Astrocyte (in vitro differentiated cells and primary cell): ENCODE results near the gene TBX2. TPM values are rescaled to one million over a fixed set of nuclear protein-coding genes. Genes with fewer than 3 reads are reported as not detected.

Experiments
- DNase-seq: peaks from one replicate; pipeline ENCODE4 v3.0.0-alpha.2; 2010; ENCODE audit warnings: low read depth
- FAIRE-seq: peaks from 2 replicates; lab custom pipeline; 2011; peaks lifted over from hg19 to GRCh38; lab: Jason Lieb, UNC
- H2AFZ ChIP-seq: 2 replicates; pipeline ENCODE4 v1.6.0; 2012; ENCODE audit warnings: low read depth, low read length, inconsistent platforms
- H3K27ac ChIP-seq: 2 replicates; pipeline ENCODE4 v1.5.1; 2011; ENCODE audit warnings: low read depth, low read length, inconsistent platforms
- H3K27me3 ChIP-seq: 2 replicates; pipeline ENCODE4 v1.6.0; 2011; ENCODE audit warnings: low read length, inconsistent platforms; ENCODE audit not compliant: insufficient read depth
- H3K36me3 ChIP-seq: 2 replicates; pipeline ENCODE4 v1.5.1; 2011; ENCODE audit warnings: low read length, inconsistent platforms; ENCODE audit not compliant: insufficient read depth
- H3K4me1 ChIP-seq: 2 replicates; pipeline ENCODE4 v1.5.1; 2011; ENCODE audit warnings: low read length, inconsistent platforms; ENCODE audit not compliant: insufficient read depth
- H3K4me2 ChIP-seq: 2 replicates; pipeline ENCODE4 v1.6.0; 2012; ENCODE audit warnings: low read length, inconsistent platforms
- H3K4me3 ChIP-seq: 2 replicates; pipeline ENCODE4 v1.5.1; 2011; ENCODE audit warnings: low read depth, mild to moderate bottlenecking, low read length, inconsistent platforms; ENCODE audit not compliant: insufficient read depth
- H3K79me2 ChIP-seq: 2 replicates; pipeline ENCODE4 v1.6.0; 2012; ENCODE audit warnings: mild to moderate bottlenecking, low read length, inconsistent platforms; ENCODE audit not compliant: insufficient read depth
- H3K9ac ChIP-seq: 2 replicates; pipeline ENCODE4 v1.6.0; 2012; ENCODE audit warnings: mild to moderate bottlenecking, low read length, inconsistent platforms
- H3K9me3 ChIP-seq: 2 replicates; pipeline ENCODE4 v1.5.1; 2012; ENCODE audit warnings: low read depth, mild to moderate bottlenecking, low read length, inconsistent platforms; ENCODE audit not compliant: insufficient read depth
- H4K20me1 ChIP-seq: 2 replicates; pipeline ENCODE4 v1.6.0; 2012; ENCODE audit warnings: low read length, inconsistent platforms; ENCODE audit not compliant: insufficient read depth
- H3K27ac Mint-ChIP-seq: one replicate; pipeline ENCODE4 v1.8.0; 2021; ENCODE audit warnings: mild to moderate bottlenecking, mixed read lengths; ENCODE audit not compliant: unreplicated experiment
- H3K27me3 Mint-ChIP-seq: one replicate; pipeline ENCODE4 v1.8.0; 2021; ENCODE audit warnings: low read depth, mixed read lengths; ENCODE audit not compliant: unreplicated experiment
- H3K36me3 Mint-ChIP-seq: one replicate; pipeline ENCODE4 v1.8.0; 2021; ENCODE audit warnings: low read depth, mixed read lengths; ENCODE audit not compliant: unreplicated experiment
- H3K4me1 Mint-ChIP-seq: one replicate; pipeline ENCODE4 v1.8.0; 2021; ENCODE audit warnings: low read depth, mixed read lengths; ENCODE audit not compliant: unreplicated experiment
- H3K4me3 Mint-ChIP-seq: one replicate; pipeline ENCODE4 v1.8.0; 2021; ENCODE audit warnings: mild to moderate bottlenecking, moderate library complexity, mixed read lengths; ENCODE audit not compliant: unreplicated experiment
- H3K9me3 Mint-ChIP-seq: one replicate; pipeline ENCODE4 v1.8.0; 2021; ENCODE audit warnings: mild to moderate bottlenecking, mixed read lengths; ENCODE audit not compliant: unreplicated experiment
- EZH2 ChIP-seq: IDR thresholded peaks from 2 replicates; pipeline ENCODE4 v1.6.1; 2012; ENCODE audit warnings: mild to moderate bottlenecking, low read length, inconsistent platforms; ENCODE audit not compliant: insufficient read depth
- total RNA-seq: library from RNA; stranded (reverse); gene quantifications from 2 replicates; pipeline ENCODE4 v1.2.1, GENCODE V29; 2021
- TF ChIP-seq, protein P1 (sequence below): IDR thresholded peaks from 2 replicates; pipeline ENCODE4 v1.5.1; 2011; ENCODE audit warnings: low read depth, mild to moderate bottlenecking, inconsistent platforms, low read length, moderate library complexity; ENCODE audit not compliant: insufficient read depth

Gene TBX2
- total RNA-seq, 1 donor from 2014 or later = 0.50 TPM

DNA sequence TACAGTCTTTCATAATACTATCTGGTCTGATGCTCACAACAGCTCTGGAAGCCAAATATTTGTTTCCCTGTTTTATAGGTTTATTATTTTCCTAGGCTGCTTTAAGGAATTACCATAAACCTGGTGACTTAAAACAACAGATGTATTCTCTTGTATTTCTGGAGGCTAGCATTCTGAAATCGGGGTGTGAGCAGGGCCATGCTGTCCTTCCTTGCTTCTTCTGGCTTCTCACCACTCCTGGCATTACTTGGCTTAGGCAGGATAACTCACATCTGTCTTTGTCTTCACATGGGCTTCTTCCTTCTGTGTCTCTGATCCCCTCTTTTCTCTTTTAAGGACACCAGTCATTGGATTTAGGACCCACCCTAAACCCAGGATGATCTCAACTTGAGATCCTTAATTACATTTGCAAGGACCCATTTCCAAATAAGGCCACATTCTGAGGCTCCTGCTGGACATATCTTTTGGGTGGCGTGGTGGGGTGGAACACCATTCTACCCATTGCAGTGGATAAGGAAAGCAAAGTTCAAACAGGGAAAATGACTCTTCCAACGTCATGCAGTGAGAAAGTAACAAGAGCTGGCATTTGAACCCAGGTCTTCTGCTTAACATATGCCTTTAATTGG is 39.2 kb upstream of the TBX2 start:
- no peak for DNase-seq
- Histone ChIP-seq H3K9ac (no peak overlapping the region), H3K4me1 (no peaks in the 10 kb centered on the region), H3K36me3 (no peaks in the 10 kb centered on the region), H3K9me3 (no peaks in the 10 kb centered on the region), H3K79me2 (no peaks in the 10 kb centered on the region), H2AFZ (no peak overlapping the region), H3K4me3 (no peak overlapping the region), H3K4me2 (no peak overlapping the region), H3K27me3 (no peaks in the 10 kb centered on the region), H4K20me1 (no peaks in the 10 kb centered on the region), H3K27ac (no peak overlapping the region)
- H3K27ac Mint-ChIP-seq = no peak overlapping the region
- FAIRE-seq = no peak
- peaks cover 3% of the 10 kb centered on the region for H3K36me3 Mint-ChIP-seq
- no peak for TF ChIP-seq EZH2
- TF ChIP-seq, protein P1, sequence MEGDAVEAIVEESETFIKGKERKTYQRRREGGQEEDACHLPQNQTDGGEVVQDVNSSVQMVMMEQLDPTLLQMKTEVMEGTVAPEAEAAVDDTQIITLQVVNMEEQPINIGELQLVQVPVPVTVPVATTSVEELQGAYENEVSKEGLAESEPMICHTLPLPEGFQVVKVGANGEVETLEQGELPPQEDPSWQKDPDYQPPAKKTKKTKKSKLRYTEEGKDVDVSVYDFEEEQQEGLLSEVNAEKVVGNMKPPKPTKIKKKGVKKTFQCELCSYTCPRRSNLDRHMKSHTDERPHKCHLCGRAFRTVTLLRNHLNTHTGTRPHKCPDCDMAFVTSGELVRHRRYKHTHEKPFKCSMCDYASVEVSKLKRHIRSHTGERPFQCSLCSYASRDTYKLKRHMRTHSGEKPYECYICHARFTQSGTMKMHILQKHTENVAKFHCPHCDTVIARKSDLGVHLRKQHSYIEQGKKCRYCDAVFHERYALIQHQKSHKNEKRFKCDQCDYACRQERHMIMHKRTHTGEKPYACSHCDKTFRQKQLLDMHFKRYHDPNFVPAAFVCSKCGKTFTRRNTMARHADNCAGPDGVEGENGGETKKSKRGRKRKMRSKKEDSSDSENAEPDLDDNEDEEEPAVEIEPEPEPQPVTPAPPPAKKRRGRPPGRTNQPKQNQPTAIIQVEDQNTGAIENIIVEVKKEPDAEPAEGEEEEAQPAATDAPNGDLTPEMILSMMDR = no peak
- H3K27me3 Mint-ChIP-seq = peaks cover 2% of the 10 kb centered on the region
- H3K4me3 Mint-ChIP-seq = no peak overlapping the region
- peaks cover 9% of the 10 kb centered on the region for H3K4me1 Mint-ChIP-seq
- peaks cover 4% of the 10 kb centered on the region for H3K9me3 Mint-ChIP-seq

DNA sequence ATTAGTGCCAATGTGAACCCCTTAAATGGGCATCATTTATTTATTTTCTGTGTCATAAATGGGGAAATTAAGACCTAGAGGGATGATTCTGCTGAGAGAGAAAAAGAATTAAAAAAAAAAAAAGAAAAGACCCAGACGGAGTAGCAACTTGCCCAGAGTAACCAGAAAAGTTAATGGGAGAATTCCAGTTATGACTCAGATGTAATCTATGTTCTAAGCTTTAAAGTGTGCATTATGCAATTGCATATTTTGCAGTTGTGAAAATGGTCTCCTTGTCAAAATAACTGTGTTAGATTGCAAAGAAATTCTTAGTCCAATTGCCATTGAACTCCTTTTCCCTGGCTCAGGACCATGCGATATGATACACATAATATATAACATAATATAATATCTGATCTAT is 38.6 kb upstream of the TBX2 start:
- no peak for FAIRE-seq
- H3K9me3 ChIP-seq = no peaks in the 10 kb centered on the region
- no peak overlapping the region for H3K9ac ChIP-seq
- Mint-ChIP-seq H3K4me1 (peaks cover 9% of the 10 kb centered on the region), H3K27ac (no peak overlapping the region), H3K4me3 (no peak overlapping the region), H3K36me3 (peaks cover 3% of the 10 kb centered on the region), H3K9me3 (peaks cover 7% of the 10 kb centered on the region), H3K27me3 (peaks cover 5% of the 10 kb centered on the region)
- no peak overlapping the region for H3K4me3 ChIP-seq
- no peak overlapping the region for H3K4me2 ChIP-seq
- H3K4me1 ChIP-seq = no peaks in the 10 kb centered on the region
- H3K27ac ChIP-seq = no peak overlapping the region
- no peaks in the 10 kb centered on the region for H3K36me3 ChIP-seq
- H3K27me3 ChIP-seq = no peaks in the 10 kb centered on the region
- H3K79me2 ChIP-seq = no peaks in the 10 kb centered on the region
- peak; percentile 77 for DNase-seq
- H2AFZ ChIP-seq = no peak overlapping the region
- TF ChIP-seq, protein P1 = no peak
- TF ChIP-seq EZH2 = no peak
- no peaks in the 10 kb centered on the region for H4K20me1 ChIP-seq

DNA sequence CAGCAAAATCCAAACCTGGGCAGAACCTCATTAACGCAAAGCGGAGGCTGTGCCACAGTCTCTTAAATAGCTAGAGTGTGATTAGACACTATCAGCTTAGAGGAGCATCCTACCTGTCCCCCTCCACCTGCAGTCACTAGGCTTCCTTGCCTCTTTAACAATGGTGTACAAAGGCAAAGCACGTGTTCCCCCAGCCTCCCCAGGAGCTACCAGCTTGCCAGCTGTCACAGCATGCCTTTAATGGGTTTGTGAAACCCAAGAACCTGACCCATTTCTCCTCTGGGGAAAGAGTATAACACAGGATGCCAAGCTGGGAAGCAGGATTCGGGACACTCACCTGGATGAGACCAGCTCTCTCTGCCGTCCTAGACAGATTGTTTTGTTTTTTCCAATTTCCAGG is 37.2 kb upstream of the TBX2 start:
- no peak overlapping the region for H3K4me3 Mint-ChIP-seq
- H3K9me3 ChIP-seq = no peaks in the 10 kb centered on the region
- peaks cover 12% of the 10 kb centered on the region for H3K27me3 Mint-ChIP-seq
- TF ChIP-seq EZH2 = no peak
- TF ChIP-seq, protein P1 = no peak
- H3K4me1 Mint-ChIP-seq = peaks cover 5% of the 10 kb centered on the region
- no peaks in the 10 kb centered on the region for H3K27me3 ChIP-seq
- no peak overlapping the region for H3K4me2 ChIP-seq
- H3K79me2 ChIP-seq = no peaks in the 10 kb centered on the region
- FAIRE-seq (no peak), DNase-seq (no peak)
- no peak overlapping the region for H2AFZ ChIP-seq
- peaks cover 7% of the 10 kb centered on the region for H3K9me3 Mint-ChIP-seq
- no peaks in the 10 kb centered on the region for H3K4me1 ChIP-seq
- H3K4me3 ChIP-seq = no peak overlapping the region
- H4K20me1 ChIP-seq = no peaks in the 10 kb centered on the region
- no peak overlapping the region for H3K9ac ChIP-seq
- H3K36me3 ChIP-seq = no peaks in the 10 kb centered on the region
- no peak overlapping the region for H3K27ac ChIP-seq
- no peak overlapping the region for H3K27ac Mint-ChIP-seq
- H3K36me3 Mint-ChIP-seq = peaks cover 3% of the 10 kb centered on the region
